ENCODE results near the gene ARMC3.

Gene ARMC3

GRCh38 chr10:22998091-22998490 lies 70.2 kb downstream of the ARMC3 start:
- DNase-seq (ENCODE audit: low spot score): no peak
- in situ Hi-C loops (cut with MboI; ENCODE audit: low pct_unique_long_range_greater_than_20kb, low sequenced_read_pairs, unreplicated experiment): loop anchor here (25.0 kb wide), 1 partner anchor 686 kb away; the partner anchor contains the start of genes BMI1 and COMMD3
- no peak for TF ChIP-seq CTCF (IDR thresholded peaks at IDR 0.05; ENCODE audit: extremely low read depth, insufficient read depth, missing control alignments)

GRCh38 chr10:22999942-23000341 lies 72.1 kb downstream of the ARMC3 start:
- no peak for DNase-seq (ENCODE audit: low spot score)
- in situ Hi-C loops (cut with MboI; ENCODE audit: low pct_unique_long_range_greater_than_20kb, low sequenced_read_pairs, unreplicated experiment): loop anchor here (25.0 kb wide), 1 partner anchor 688 kb away; the partner anchor contains the start of genes BMI1 and COMMD3
- no peak for TF ChIP-seq CTCF (IDR thresholded peaks at IDR 0.05; ENCODE audit: extremely low read depth, insufficient read depth, missing control alignments)

DNA sequence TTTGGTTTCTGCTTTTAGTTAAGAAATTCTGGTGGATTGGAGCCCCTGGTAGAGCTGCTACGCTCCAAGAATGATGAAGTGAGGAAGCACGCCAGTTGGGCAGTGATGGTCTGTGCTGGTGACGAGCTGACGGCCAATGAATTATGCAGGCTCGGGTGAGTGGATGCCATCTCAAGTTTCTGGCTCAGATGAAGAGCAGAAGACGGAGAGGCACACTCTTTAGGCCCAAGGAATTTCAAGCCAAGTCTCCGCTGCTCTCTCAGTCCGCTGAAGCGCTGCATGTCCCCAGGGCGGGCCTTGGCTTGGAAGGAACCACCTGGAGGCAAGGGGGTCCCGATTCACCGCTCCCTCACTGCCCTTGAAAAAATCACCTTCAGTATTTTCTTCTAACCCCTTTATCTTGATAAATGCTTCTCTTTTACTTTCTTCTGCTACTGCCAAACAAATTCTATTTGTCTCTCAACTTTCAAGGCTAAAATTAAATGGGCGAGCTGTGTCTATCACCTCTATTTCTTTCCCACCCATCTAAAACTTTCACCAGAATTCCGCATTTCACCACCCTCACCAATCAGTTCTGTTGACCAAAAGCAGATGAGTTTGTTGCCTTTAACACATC lies 74.2 kb downstream of the ARMC3 start:
- in situ Hi-C loops (cut with MboI; ENCODE audit: low pct_unique_long_range_greater_than_20kb, low sequenced_read_pairs, unreplicated experiment): no loop called here
- TF ChIP-seq CTCF (IDR thresholded peaks at IDR 0.05; ENCODE audit: extremely low read depth, insufficient read depth, missing control alignments): no peak
- DNase-seq (ENCODE audit: low spot score): no peak

DNA sequence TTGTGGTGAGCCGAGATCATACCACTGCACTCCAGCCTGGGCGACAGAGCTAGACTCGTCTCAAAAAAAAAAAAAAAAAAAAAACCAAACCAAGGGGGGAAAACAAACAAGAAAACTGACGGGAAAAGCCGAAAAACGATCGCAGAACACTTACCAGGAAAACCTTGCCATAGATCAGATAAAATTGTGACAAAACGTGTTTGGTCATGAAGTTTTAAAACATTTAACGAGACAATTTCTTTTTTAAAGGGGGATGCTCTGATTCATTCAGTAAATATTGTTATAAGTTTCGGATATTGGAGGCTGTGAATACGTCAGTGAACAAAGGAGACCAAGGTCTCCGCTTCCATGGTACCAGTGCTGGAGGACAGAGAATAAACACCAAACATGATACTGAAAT lies 77.3 kb downstream of the ARMC3 start:
- no peak for DNase-seq (ENCODE audit: low spot score)
- no peak for TF ChIP-seq CTCF (IDR thresholded peaks at IDR 0.05; ENCODE audit: extremely low read depth, insufficient read depth, missing control alignments)
- in situ Hi-C loops (cut with MboI; ENCODE audit: low pct_unique_long_range_greater_than_20kb, low sequenced_read_pairs, unreplicated experiment): no loop called here

DNA sequence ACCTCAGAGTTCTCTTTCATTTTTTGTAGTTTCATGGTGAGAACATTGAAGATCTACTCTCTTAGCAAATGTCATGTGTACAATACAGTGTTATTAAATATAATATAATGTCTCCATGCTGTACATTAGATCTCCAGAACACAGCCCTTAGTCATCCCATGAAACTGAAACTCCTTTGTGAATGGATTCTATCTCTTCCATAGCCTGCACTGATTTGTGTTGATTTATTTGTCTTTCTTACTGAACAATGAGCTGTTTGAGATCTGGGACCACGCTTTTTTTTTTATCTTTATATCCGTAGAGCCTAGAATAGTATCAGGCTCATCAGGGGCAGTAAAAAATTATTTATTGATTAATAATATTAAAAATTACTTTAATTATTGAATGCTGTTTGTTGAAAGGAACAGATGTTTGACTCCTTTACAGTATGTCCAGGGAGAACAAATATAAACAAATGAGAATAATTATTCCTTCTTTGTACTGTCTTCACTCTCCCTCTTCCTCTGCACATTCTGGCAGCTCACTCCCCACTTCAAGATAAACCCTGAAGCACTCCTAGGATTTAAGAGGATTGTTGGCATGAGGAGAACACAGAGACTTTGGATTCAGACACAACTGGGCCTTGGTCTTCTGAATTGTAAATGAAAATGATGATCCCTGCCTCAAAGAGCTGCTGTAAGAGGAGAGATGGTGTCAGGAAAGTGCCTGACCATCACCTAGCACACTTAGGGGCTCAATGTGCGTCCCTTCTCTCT lies 85.9 kb downstream of the ARMC3 start:
- no peak for TF ChIP-seq CTCF (IDR thresholded peaks at IDR 0.05; ENCODE audit: extremely low read depth, insufficient read depth, missing control alignments)
- DNase-seq (ENCODE audit: low spot score): no peak
- in situ Hi-C loops (cut with MboI; ENCODE audit: low pct_unique_long_range_greater_than_20kb, low sequenced_read_pairs, unreplicated experiment): no loop called here

DNA sequence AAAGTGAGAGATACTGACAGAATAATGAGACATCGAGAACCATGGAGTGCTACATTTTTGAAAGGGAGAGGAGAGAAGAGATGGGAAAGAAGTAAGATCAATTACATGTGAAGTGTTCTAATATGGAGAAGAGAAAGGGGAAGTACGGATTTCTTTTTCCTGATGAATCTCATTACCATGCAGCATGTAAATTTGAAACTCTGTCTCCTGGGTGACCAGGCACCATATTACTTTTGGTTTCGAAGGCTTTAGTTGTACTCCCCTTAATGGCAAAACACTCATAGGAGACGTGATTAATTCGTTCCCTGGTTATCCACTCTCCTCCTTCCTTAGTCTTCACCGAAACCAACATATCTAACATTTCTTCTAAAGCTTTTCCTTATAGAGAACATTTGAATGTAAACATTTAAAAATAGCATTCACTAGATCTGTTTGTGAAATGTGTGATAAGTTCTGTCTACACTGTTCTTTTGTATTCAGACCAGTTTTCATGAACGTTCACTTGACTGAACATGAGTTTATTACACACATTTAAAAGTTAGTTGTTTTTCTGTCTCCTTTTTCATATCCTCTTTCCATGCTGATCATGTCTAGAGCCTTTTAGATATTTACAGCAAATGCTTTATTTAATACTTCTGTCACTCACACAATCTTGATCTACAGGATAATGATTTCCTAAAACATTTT lies 87.3 kb downstream of the ARMC3 start:
- in situ Hi-C loops (cut with MboI; ENCODE audit: low pct_unique_long_range_greater_than_20kb, low sequenced_read_pairs, unreplicated experiment): no loop called here
- no peak for TF ChIP-seq CTCF (IDR thresholded peaks at IDR 0.05; ENCODE audit: extremely low read depth, insufficient read depth, missing control alignments)
- DNase-seq (ENCODE audit: low spot score): no peak
